Large intestine (tissue), 3 donors: ENCODE results near the gene ATP11C. TPM values are rescaled to one million over a fixed set of nuclear protein-coding genes. Genes with fewer than 3 reads are reported as not detected.

Experiments used
- DNase-seq, 2 donors: peaks; one replicate each; pipeline versions ENCODE4 v3.0.0 to v3.0.0-alpha.2; 2013
- H3K27ac ChIP-seq: one replicate; pipeline ENCODE4 v1.5.1; 2013; ENCODE audit warnings: low read length
- H3K27me3 ChIP-seq: 2 replicates; pipeline ENCODE4 v1.6.1; 2013; ENCODE audit warnings: low read length; ENCODE audit not compliant: control insufficient read depth, insufficient read depth
- H3K36me3 ChIP-seq: 2 replicates; pipeline ENCODE4 v1.6.1; 2013; ENCODE audit warnings: low read length; ENCODE audit not compliant: control insufficient read depth, insufficient read depth
- H3K4me1 ChIP-seq: one replicate; pipeline ENCODE4 v1.6.1; 2013; ENCODE audit warnings: low read length; ENCODE audit not compliant: control insufficient read depth, insufficient read depth
- H3K4me3 ChIP-seq: one replicate; pipeline ENCODE4 v1.5.1; 2013; ENCODE audit warnings: low read length
- H3K9me3 ChIP-seq: one replicate; pipeline ENCODE4 v1.6.1; 2013; ENCODE audit warnings: mild to moderate bottlenecking, low read depth, low read length, moderate library complexity; ENCODE audit not compliant: control insufficient read depth
- WGBS: methylation state at CpG from one replicate; pipeline ENCODE4 v1.1.5; 2013; ENCODE audit warnings: low lambda C conversion rate; ENCODE audit not compliant: insufficient coverage; 5-methylcytosine and 5-hydroxymethylcytosine counted together
- polyA plus RNA-seq: library from polyadenylated mRNA; unstranded; fragments of 120-200 nt; gene quantifications from one replicate; pipeline ENCODE4 v1.2.1, GENCODE V29; 2013

The ATP11C gene
- polyA plus RNA-seq, 1 donor, result 15.4 TPM

DNA sequence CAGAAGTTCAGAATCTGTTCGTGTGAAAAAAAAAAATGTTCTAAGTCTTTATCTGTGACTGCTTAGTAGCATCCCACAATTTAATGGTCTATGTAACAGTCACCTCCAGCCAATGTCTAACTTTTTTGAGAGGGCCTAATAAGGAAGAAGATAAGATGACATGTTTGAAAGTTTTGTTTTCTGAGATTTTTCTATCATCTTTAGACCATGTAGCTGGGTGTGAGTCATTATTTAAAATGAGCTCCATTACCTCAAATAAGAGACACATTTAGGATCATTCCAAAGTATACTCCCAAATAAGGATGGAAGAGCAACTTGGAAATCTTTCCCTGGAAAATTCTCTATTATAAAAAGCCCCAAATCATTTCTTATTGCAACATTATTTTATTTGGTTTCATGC lies 196.7 kb downstream of the ATP11C start:
- DNase-seq, result no peak
- Histone ChIP-seq H3K4me1 (no peaks in the 10 kb centered on the region), H3K4me3 (no peak overlapping the region), H3K27me3 (no peaks in the 10 kb centered on the region), H3K27ac (no peak overlapping the region), H3K36me3 (peaks cover 3% of the 10 kb centered on the region), H3K9me3 (no peaks in the 10 kb centered on the region)
- no CpG with 5 or more reads among the region's 1 CpG for WGBS

DNA sequence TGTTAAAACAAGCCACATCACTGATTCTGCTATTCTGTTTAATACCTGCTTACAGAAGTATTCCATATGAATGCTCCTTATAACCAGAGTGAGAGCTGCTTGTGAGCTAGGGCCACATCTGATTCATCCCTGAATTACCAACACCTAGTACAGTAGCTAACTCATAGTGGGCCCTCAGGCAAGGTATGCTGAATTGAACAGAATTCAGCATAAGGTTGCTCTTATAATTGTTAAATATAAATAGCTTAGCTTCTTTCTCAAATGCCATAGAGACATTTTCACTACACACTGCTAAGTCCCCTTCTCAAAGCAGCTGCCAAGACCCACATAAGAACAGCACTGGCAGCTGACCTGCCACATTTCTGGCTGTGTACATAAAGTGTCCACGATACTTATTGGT lies 197.9 kb downstream of the ATP11C start:
- Histone ChIP-seq H3K9me3 (no peaks in the 10 kb centered on the region), H3K36me3 (peaks cover 3% of the 10 kb centered on the region), H3K4me3 (no peak overlapping the region), H3K27ac (no peak overlapping the region), H3K4me1 (no peaks in the 10 kb centered on the region), H3K27me3 (no peaks in the 10 kb centered on the region)
- DNase-seq, result no peak
- no CpG with 5 or more reads among the region's 1 CpG for WGBS

DNA sequence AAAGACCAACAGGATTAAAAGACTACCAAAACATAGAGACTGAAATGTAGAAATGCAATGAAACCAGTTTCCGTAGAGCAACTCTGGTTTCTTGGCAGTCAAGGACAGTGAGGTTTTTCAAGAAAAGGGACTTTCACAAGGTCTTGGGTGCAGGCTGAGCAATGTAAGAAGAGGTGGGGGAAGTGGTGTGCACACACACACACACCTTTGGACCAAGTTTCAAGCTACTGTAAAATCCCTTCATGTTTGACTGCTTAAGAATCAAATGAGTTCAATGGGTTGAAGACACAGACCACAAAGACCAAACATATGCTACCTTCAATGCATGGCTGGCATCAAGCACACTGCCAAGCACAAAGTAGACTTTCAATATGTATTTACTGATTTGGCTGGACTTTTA lies 207.1 kb downstream of the ATP11C start:
- Histone ChIP-seq H3K27me3 (no peaks in the 10 kb centered on the region), H3K4me3 (no peak overlapping the region), H3K9me3 (no peaks in the 10 kb centered on the region), H3K27ac (no peak overlapping the region), H3K4me1 (no peaks in the 10 kb centered on the region), H3K36me3 (no peaks in the 10 kb centered on the region)
- no CpG with 5 or more reads among the region's 1 CpG for WGBS
- no peak for DNase-seq

DNA sequence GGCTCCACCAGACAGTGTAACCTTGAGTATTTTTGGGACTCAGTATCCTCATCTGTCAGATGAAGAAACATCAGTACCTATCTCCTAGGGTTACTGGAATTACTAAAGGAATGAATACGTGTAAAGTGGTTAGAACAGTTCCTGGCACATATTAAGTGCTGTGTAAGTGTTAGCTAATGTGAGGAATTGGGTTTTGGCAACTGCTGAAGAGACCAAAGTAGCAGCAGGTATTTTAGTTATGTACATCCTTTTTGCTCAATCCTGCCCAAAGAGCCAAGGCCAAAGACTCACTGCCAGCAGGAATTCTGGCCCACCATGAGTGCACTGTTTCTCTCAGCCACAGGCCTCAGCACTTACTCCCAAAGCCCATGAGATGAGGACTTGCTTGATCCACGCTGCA lies 208.2 kb downstream of the ATP11C start:
- Histone ChIP-seq H3K36me3 (no peaks in the 10 kb centered on the region), H3K9me3 (no peaks in the 10 kb centered on the region), H3K27me3 (no peaks in the 10 kb centered on the region), H3K4me3 (no peak overlapping the region), H3K4me1 (no peaks in the 10 kb centered on the region), H3K27ac (no peak overlapping the region)
- WGBS, result no CpG with 5 or more reads among the region's 2 CpGs
- no peak for DNase-seq

DNA sequence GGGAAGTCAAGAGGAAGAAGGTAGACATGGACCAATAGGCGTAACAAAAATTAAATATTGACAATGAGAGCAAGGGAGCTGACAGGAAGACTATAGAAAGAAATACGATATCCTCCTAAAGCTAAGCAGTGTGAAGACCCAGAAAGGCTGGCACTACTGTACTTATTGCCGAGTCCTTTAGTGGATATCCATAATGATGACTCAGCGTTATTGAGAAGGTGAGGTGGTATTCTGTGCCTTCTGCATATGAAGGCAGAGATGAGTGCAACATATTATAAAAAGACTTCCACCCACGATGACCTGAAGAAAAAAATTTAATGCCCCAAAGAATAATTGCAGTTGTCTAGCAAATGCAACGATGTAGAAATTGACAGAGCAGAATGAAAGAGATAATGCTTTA lies 211.9 kb downstream of the ATP11C start:
- no CpG with 5 or more reads among the region's 6 CpGs for WGBS

DNA sequence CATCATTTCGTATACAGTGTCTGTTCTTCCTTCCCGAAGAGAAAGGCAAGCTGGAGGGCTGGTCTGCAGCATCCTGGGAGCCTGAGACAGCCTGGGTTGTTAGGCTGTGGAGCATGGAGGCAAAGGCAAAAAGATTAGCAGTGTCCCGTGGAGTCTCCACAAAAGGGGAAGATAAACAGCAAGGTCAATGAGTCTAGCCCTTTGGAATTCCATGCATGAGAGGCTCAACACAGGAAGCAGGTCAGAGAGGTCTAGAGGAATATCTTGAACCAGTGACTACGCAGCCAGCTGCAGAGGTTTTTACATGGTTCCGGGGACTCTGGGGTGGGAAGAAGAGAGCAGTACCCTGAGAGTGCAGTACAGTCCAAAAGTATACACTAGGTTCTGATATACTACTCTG lies 212.7 kb downstream of the ATP11C start:
- WGBS, result no CpG with 5 or more reads among the region's 5 CpGs
- H3K27me3 ChIP-seq, result no peaks in the 10 kb centered on the region
- H3K36me3 ChIP-seq, result no peaks in the 10 kb centered on the region
- H3K27ac ChIP-seq, result no peak overlapping the region
- H3K9me3 ChIP-seq, result no peaks in the 10 kb centered on the region
- H3K4me3 ChIP-seq, result no peak overlapping the region
- H3K4me1 ChIP-seq, result no peaks in the 10 kb centered on the region
- no peak for DNase-seq

More for the DNA sequence above, 211.9 kb downstream of the ATP11C start:
- Histone ChIP-seq H3K9me3 (no peaks in the 10 kb centered on the region), H3K27me3 (no peaks in the 10 kb centered on the region), H3K4me1 (no peaks in the 10 kb centered on the region), H3K4me3 (no peak overlapping the region), H3K27ac (no peak overlapping the region), H3K36me3 (no peaks in the 10 kb centered on the region)
- DNase-seq, result no peak

DNA sequence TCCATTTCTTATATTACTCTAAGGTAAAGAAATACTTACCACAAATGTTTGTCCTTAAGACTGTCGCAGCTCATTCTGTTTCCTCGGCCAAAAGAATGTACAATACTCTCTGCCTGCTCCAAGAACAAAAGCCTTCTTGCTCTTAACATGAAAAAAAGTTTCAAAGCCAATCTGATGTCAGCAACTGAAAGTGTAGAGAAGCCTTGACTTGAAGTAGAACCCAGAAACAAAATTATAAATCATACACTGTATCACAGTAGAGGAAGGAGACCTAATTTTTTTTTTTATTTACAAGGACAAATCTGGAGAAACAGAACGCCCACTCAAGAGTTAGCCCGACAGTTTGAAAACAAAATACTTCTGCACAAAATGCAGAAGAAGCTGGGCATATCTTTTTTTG lies 224.8 kb downstream of the ATP11C start, which contains the start of gene MCF2:
Gene MCF2 (minus strand): TSS at position 101 of the 400 bp plus-strand sequence. CDS start 56,423 bp downstream, outside the sequence.
- Histone ChIP-seq H3K36me3 (no peaks in the 10 kb centered on the region), H3K27ac (no peak within 1 kb of the TSS), H3K4me1 (no peaks in the 10 kb centered on the region), H3K27me3 (no peaks in the 10 kb centered on the region), H3K4me3 (no peak within 1 kb of the TSS), H3K9me3 (no peaks in the 10 kb centered on the region)
- no peak for DNase-seq
- WGBS, result no CpG with 5 or more reads among the region's 4 CpGs

DNA sequence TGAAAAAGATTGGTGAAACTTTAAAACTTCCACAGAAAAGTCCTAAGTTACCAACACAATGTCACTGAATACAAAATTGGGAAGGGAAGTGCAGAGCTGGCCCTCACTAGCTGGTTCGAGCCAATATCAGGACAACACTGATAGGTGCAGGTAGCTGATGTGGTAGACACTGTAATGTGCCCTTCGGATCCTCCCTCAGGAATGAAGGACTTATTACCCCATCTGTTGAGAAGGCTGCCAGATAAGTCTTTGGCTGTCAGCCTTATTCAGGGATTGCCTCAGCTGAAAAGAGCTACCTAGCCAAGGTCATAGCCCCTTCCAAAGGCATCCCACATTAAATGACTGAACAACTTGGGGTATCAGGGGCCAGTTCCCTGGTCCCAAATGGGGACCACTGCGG lies 230.2 kb downstream of the ATP11C start:
- Histone ChIP-seq H3K4me3 (no peak overlapping the region), H3K9me3 (no peaks in the 10 kb centered on the region), H3K27ac (no peak overlapping the region), H3K27me3 (no peaks in the 10 kb centered on the region), H3K4me1 (no peaks in the 10 kb centered on the region), H3K36me3 (no peaks in the 10 kb centered on the region)
- DNase-seq, result no peak
- WGBS, result no CpG with 5 or more reads among the region's 3 CpGs

DNA sequence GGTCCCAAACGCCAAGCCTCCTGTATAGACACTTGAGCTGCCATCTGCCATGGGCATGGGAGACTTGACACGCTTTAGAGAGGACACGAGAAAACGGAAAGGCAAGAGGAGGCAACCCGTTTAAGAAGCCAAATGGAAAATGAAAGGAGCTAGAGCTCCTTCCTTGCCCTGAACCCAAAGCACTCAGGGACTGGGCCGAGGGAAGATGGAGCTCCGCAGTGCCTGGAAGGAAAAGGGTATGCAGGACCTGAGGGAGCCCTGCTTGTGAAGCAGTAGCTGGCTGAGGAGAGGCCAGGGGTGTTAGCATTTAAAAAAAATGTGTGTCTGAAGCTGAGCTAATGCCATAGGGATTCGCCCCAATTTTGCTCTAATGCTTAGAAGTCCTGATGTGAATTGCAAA lies 239.9 kb downstream of the ATP11C start:
- no CpG with 5 or more reads among the region's 8 CpGs for WGBS
- H3K36me3 ChIP-seq, result no peaks in the 10 kb centered on the region
- no peaks in the 10 kb centered on the region for H3K4me1 ChIP-seq
- DNase-seq, result no peak
- H3K27me3 ChIP-seq, result peaks cover 22% of the 10 kb centered on the region
- no peak overlapping the region for H3K27ac ChIP-seq
- no peak overlapping the region for H3K4me3 ChIP-seq
- H3K9me3 ChIP-seq, result no peaks in the 10 kb centered on the region

DNA sequence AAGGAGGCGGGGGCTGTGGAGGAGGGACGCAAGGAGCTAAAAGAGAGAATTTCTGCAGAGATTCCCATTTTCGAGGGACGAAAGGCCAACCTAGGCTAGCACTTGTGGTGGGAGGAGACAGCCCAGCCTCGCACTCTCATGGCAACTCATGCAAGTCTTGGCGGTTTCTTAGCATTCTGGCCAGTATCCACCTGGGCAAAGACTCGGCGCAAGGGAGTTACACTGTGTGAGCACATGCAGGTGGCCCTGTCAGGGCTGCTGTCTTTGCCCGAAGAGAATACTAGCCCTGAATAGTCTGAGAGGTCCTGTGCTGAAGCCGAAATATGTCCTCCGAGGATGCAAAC lies 240.4 kb downstream of the ATP11C start:
- WGBS, result no CpG with 5 or more reads among the region's 11 CpGs
- Histone ChIP-seq H3K27ac (no peak overlapping the region), H3K4me3 (no peak overlapping the region), H3K4me1 (no peaks in the 10 kb centered on the region), H3K36me3 (no peaks in the 10 kb centered on the region), H3K9me3 (no peaks in the 10 kb centered on the region), H3K27me3 (peaks cover 22% of the 10 kb centered on the region)
- peak; percentile 1 to 7 for DNase-seq

DNA sequence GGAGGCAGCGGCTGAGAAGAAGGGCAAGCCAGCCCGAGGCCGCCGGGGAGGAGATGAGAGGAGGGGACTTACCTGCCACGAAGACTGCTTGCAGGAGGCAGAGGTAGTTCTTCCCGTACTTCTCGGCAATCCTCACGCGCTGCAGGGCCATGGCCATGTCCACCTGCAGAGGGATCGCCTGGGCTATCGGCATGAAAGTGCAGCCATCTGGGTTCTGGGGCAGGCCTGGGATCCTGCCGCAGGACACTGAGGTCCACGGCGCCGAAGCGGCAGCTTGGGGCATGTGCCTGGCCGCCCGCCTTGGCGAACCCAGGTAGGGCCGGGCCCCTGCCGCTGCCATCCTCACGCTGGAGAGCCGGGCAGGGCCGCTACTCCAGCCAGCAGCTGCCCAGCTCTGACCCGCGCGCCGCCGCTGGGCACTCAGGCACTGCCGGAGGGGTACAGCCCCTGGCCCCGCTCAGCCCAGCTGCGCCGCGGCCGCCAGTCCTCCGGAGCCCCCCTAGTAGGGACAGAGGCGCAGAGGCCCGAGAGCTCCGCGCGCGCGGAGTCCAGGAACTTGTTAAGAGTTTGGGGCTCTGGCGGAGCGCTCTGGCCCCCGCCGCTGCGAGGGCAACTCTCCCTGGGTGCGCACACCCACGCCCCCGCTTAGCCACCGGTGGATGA lies 240.9 kb downstream of the ATP11C start:
- Histone ChIP-seq H3K4me3 (no peak overlapping the region), H3K27ac (no peak overlapping the region), H3K9me3 (no peaks in the 10 kb centered on the region), H3K4me1 (no peaks in the 10 kb centered on the region), H3K27me3 (peaks cover 22% of the 10 kb centered on the region), H3K36me3 (no peaks in the 10 kb centered on the region)
- peak in 1 of 2 donors; percentile 2 for DNase-seq
- no CpG with 5 or more reads among the region's 52 CpGs for WGBS
